ENCODE data around the gene NTSR2. TPM values are rescaled to one million over a fixed set of nuclear protein-coding genes. Genes with fewer than 3 reads are reported as not detected.

NTSR2 gene
- total RNA-seq, 1 experiment from 2014 or later = not detected

- DNase-seq (ENCODE audit: low spot score) = no peak
These were observed 12.3 kb downstream of the NTSR2 start for GRCh38 chr2:11657646-11658045.

DNA sequence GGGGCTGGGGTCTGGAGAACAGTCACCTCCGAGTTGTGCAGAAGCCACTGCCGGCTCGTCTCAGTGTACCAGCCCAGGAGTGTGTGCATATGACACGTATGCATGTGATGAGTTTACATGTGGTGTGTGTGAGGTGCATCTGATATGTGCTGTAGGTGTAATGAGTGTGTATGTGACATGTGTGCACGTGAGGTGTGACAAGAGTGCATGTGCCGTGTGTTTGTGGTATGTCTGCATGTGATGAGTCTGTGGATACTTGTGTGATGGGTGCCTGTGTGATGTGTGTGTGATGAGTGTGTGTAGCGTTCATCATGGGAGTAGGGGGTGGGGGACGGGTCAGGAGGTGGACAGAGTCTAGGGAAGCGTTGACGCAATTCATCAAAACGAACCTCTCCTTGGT lies 12.8 kb downstream of the NTSR2 start:
- no peak for DNase-seq (ENCODE audit: low spot score)

GRCh38 chr2:11656671-11657101 lies 13.3 kb downstream of the NTSR2 start:
- no peak for DNase-seq (ENCODE audit: low spot score)

GRCh38 chr2:11656252-11656651 lies 13.7 kb downstream of the NTSR2 start:
- DNase-seq (ENCODE audit: low spot score) = no peak

- DNase-seq (ENCODE audit: low spot score) = no peak
These were observed 14.5 kb downstream of the NTSR2 start for GRCh38 chr2:11655495-11655894.

- DNase-seq (ENCODE audit: low spot score) = no peak
These were observed 17.4 kb downstream of the NTSR2 start for GRCh38 chr2:11652553-11652952.

GRCh38 chr2:11651856-11652548 lies 18.0 kb downstream of the NTSR2 start:
- no peak for DNase-seq (ENCODE audit: low spot score)

GRCh38 chr2:11649093-11649492 lies 20.9 kb downstream of the NTSR2 start:
- no peak for DNase-seq (ENCODE audit: low spot score)

- DNase-seq (ENCODE audit: low spot score) = no peak
These were observed 22.0 kb downstream of the NTSR2 start for GRCh38 chr2:11647834-11648600.

- no peak for DNase-seq (ENCODE audit: low spot score)
These were observed 23.5 kb downstream of the NTSR2 start for GRCh38 chr2:11646530-11646929.

DNA sequence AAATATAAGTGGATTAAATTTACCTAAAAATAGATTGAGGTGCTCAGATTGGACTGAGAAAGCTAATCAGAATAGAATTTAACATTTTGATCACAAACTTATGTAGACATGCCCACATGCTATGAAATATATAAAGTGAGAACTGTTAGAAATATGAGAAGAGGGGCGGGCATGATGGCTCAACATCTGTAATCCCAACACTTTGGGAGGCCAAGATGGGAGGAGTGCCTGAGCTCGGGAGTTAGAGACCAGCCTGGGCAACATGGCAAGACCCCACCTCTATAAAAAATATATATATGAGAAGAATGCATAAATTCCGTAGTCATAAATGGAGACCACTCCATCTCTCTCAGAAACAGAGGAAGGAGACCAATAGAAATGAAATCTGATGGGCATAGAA lies 25.7 kb downstream of the NTSR2 start:
- DNase-seq (ENCODE audit: low spot score) = no peak

DNA sequence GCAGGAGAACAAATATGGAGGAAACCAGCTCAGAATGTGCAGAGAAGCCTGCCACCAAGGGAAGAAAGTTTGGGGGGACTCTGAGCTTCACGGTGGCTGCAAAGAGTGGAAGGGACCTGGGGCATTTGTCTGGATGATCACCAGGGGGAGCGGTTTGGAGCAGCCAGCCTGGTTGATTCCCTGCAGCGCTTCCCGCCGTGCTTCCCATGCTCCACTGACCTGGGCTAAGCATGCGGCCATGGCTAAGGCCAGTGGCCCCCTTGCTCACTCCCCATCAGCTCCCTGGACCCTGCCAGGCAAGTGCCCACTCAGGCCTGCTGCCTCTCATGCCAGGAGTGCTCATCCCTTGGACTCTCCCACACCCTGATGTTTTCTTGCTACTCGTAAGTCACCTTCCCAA lies 27.0 kb downstream of the NTSR2 start:
- DNase-seq (ENCODE audit: low spot score) = no peak

GRCh38 chr2:11640132-11640531 lies 29.9 kb downstream of the NTSR2 start:
- DNase-seq (ENCODE audit: low spot score) = no peak

DNA sequence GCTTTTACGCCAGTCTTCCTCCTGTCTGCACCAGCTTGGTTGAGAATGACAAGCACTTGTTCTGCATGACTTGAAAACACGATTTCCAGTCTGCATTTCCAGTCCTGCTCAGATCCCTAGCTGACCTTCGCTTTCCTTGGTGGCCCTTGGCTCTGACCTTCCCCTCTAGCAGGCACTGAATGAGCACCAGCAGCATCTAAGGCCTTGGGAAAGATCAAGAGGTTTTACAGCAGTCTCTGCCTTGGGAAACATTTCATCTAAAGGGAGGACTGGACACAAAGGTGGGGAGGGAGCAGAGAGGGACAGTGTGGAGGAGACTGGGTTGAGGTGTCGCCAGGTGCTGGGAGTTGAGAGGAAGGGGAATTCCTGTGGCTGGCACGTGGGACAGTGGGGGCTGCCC lies 30.5 kb downstream of the NTSR2 start:
- DNase-seq (ENCODE audit: low spot score) = no peak

GRCh38 chr2:11637546-11637945 lies 32.4 kb downstream of the NTSR2 start:
- no peak for DNase-seq (ENCODE audit: low spot score)

GRCh38 chr2:11636593-11637295 lies 33.3 kb downstream of the NTSR2 start:
- DNase-seq (ENCODE audit: low spot score) = no peak

DNA sequence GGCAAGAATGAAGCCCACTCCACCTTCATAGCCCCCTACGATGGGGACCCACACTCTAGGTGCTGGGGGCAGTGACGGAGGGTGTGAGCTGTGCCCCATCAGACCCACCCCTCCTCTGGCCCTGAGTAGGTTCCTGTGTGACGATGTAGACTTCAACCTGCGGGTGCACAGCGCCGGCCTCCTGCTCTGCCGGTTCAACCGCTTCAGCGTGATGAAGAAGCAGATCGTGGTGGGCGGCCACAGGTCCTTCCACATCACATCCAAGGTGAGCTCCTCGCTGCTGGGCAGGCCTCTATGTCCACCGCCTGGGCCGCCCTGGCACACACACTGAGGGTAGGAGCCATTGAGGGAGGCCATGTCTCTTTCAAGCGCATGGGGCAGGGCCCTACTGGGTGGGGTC lies 34.9 kb downstream of the NTSR2 start:
- no peak for DNase-seq (ENCODE audit: low spot score)

DNA sequence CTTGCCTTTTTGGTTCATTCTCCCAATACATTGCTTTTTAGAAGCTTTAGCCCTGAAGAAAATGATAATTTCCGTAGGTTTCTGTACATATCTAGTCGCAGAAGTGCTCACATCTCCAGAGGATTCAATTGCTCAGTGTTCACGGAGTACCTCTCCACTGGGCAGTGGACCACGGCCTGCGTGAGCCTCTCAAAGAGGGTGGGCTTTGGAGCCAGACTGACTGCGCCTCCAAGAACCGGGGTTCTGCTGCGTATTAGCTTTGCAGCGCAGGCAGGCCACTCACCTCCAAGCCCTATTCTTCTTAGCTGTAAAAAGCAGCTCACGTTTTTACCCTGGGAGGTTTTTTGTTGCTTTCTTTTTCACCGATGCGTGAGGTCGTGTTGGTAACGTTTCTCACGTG lies 35.4 kb downstream of the NTSR2 start:
- no peak for DNase-seq (ENCODE audit: low spot score)

DNA sequence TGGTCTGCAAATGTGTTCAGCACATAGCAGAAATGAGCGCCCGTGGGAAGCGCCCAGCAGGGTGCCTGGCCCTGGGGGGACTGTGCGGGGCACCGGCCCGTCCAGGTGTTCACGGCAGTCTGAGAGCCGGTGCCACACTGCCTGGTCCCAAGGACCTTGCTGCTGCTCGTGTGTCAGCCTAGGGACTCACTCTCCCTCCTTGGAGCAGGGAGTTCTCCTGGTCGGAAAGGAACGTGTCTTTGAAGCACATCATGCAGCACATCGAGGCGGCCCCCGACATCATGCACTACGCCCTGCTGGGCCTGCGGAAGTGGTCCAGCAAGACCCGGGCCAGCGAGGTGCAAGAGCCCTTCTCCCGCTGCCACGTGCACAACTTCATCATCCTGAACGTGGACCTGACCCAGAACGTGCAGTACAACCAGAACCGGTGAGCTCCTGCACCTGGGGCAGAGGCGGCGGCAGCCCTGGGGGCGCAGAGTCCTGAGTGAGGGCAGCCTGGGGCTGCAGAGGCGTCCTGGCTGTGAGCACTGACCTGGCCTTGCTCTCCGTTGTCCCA lies 36.0 kb downstream of the NTSR2 start:
- no peak for DNase-seq (ENCODE audit: low spot score)

DNA sequence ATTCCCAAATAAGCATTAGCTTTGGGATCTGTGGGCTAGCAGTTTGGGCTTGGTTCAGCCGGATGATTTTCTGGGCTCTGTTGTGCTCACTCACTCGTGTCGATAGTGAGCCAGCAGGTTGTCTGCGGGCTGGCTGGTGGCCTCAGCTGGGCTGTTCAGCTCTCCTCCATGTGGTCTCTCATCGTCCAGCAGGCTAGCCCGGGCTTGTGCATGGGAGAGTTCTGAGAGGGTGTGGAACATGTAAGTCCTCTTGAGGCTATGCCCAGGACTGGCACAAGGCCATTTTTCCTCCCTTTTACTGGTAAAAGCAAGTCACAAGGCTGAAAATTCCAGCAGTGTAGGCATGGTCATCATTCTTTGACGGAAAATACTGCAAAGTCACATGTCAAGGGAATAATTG lies 38.5 kb downstream of the NTSR2 start:
- DNase-seq (ENCODE audit: low spot score) = no peak

DNA sequence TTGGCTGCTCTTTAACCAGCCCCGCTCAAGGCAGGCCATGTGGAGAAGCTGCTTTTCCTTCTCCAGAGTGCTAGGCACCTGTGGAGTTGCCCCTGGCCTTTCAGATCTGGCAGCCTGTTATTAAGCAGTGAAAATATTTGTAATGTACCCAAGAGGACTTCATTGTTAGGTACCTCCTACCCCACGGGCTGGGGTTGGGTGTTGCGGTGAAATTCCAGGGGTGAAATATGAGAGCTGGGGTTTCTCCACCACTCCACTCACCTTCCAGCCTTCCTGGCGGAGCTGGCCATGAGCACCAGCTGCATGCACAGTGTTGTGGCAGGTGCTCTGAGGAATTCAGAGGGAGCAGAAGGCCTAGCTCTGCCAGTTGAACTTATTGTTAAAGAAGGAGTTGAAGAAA lies 39.1 kb downstream of the NTSR2 start:
- DNase-seq (ENCODE audit: low spot score) = no peak

- DNase-seq (ENCODE audit: low spot score) = no peak
These were observed 40.1 kb downstream of the NTSR2 start for GRCh38 chr2:11629851-11630250.

DNA sequence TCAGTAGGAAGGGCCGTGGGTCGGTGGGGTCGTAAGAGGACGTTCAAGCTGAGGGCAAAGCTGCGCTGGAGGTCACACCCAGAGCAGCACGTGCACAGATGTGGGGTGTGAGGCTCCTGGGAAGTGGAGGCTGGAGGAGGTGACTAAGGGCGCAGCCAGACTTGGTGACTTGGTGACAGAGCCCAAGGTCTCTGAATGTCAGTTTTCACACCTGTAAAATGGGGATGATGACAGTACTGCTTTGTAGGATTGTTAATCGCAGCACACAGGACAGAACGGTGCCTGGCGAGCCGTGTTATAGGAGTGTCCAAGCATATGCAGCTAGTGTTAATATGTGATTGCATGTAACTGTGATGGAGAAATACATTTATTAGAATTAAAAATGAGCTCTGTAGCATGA lies 40.8 kb downstream of the NTSR2 start:
- no peak for DNase-seq (ENCODE audit: low spot score)

All from A172 (cell line).